ENCODE data around the gene MEAK7.

The MEAK7 gene

GRCh38 chr16:84463221-84463620 lies 41.2 kb downstream of the MEAK7 start:
- DNase-seq, result no peak

- no peak for DNase-seq
Measured at GRCh38 chr16:84462296-84463210, 41.9 kb downstream of the MEAK7 start.

GRCh38 chr16:84461413-84462295 lies 42.8 kb downstream of the MEAK7 start:
- no peak for DNase-seq

DNA sequence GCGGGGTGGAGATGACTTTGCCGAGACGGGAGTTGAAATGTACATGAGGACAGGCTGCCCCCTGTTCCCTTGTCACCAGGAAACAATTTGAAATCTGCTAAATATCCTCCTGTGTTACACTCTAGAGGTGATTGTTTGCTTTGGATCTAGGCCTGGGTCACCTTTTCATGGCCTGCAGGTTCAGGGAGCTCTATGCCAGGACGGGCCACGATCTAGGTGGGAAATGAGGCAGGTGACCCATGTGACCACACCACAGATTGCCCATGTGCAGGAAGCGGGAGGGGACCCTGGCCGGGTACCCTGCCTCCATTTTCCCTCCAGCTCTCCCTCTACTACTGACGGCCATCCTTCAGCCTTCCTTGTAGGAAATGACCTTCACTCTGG lies 43.4 kb downstream of the MEAK7 start:
- no peak for DNase-seq

DNA sequence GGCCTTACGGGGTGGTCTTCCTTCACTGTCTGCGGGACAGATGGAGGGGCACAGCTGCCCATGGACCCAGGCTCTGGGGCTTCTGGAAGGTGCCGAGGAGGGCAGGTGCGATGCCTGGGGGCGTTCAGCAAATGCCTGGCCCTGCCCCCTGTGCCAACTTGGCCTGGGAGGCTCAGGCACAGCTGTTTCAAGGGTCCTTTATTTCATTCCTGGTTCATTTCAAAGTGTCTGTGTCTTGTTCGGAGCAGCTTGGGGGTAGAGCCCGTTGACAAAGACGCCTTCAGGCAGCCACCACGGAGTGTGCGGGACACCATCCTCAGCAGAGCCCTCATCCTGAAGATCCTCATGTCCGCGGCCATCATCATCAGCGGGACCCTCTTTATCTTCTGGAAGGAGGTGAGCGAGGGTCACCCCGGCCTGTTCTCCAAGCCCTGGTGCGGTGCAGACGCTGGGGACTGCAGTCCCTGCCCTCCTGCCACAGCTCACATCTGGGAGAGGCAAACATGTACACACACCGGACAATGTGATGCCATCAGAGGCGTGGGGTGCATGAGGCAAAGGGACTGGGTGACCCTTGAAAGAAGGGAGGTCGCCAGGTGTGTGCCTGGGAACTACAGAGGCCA lies 43.9 kb downstream of the MEAK7 start:
- no peak for DNase-seq

DNA sequence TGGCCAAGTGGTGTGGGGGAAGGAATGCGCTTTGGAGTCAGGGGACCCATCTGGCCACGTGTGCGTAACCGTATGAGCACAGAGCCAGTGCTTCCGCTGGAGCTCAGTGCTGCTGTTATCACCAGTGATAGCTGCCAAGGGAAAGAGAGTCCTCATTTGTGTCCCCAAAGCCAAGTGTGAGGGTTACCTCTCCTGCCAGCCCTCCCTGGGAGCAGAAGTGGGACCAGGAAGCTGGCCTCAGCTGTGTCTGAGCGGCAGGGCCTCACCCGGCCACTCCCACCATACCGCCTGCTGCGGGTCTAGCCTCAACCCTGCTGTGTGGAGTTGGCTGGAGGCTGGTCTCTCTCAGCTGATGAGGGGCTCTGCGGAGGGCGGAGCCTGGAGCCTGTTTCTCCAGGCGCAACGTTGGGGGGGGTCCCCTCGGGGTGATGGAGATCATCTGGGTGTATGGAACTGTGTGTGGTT lies 44.5 kb downstream of the MEAK7 start:
- no peak for DNase-seq

- no peak for DNase-seq
Measured at GRCh38 chr16:84459533-84459894, 44.9 kb downstream of the MEAK7 start.

- no peak for DNase-seq
Measured at GRCh38 chr16:84458606-84459532, 45.6 kb downstream of the MEAK7 start.

DNA sequence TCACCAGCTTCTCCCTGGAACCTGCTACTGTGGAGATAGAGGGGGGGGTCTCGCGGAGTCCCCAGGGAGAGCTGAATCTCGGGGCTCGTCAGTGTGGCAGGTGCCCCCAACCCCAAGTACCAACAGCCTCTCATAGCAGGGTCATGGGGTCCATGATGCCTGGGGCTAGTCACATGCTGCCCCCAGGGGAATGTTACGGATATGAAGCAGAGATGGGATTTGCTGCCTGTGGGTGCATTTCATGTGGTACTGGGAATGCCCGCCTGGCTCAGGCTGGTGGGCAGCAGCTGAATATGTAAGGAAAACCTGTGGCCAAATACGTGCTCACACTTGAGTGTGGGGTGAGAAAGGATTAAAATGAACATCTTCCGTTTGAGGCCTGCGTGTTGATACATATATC lies 49.4 kb downstream of the MEAK7 start:
- no peak for DNase-seq
